H9 (cell line): ENCODE data around the gene ZMAT5. TPM values are rescaled to one million over a fixed set of nuclear protein-coding genes. Genes with fewer than 3 reads are reported as not detected.
A peak's percentile ranks its signal among the peaks of the same experiment; 100 is the strongest.

Source experiments
- DNase-seq: peaks from one replicate; pipeline ENCODE4 v3.0.0-alpha.2; 2017
- H2AFZ ChIP-seq: one replicate; pipeline ENCODE4 v1.6.1; 2013; ENCODE audit warnings: mild to moderate bottlenecking, low read length, control low read depth, moderate library complexity
- H2AK5ac ChIP-seq: 2 replicates; pipeline ENCODE4 v1.6.1; 2013; ENCODE audit warnings: low read length, control low read depth, mixed read lengths; ENCODE audit not compliant: insufficient read length
- H2BK120ac ChIP-seq: one replicate; pipeline ENCODE4 v1.6.1; 2013; ENCODE audit warnings: low read depth, mild to moderate bottlenecking, low read length, control low read depth, inconsistent platforms; ENCODE audit not compliant: poor library complexity, severe bottlenecking
- H2BK12ac ChIP-seq: 2 replicates; pipeline ENCODE4 v1.6.1; 2013; ENCODE audit warnings: low read length, control low read depth, mixed read lengths, low read depth; ENCODE audit not compliant: insufficient read length
- H2BK15ac ChIP-seq: 2 replicates; pipeline ENCODE4 v1.6.1; 2013; ENCODE audit warnings: low read depth, low read length, control low read depth
- H2BK20ac ChIP-seq: one replicate; pipeline ENCODE4 v1.6.1; 2013; ENCODE audit warnings: low read depth, mild to moderate bottlenecking, low read length, control low read depth, inconsistent platforms; ENCODE audit not compliant: poor library complexity, severe bottlenecking
- H2BK5ac ChIP-seq: 2 replicates; pipeline ENCODE4 v1.6.1; 2013; ENCODE audit warnings: low read length, control low read depth, mixed read lengths; ENCODE audit not compliant: insufficient read length
- H3K14ac ChIP-seq: 2 replicates; pipeline ENCODE4 v1.6.1; 2013; ENCODE audit warnings: low read length, control low read depth; ENCODE audit not compliant: insufficient read depth
- H3K18ac ChIP-seq: 2 replicates; pipeline ENCODE4 v1.6.1; 2013; ENCODE audit warnings: low read depth, mild to moderate bottlenecking, mixed read lengths, low read length, control low read depth; ENCODE audit not compliant: insufficient read length
- H3K23ac ChIP-seq: 2 replicates; pipeline ENCODE4 v1.6.1; 2013; ENCODE audit warnings: low read length, control low read depth, mixed read lengths, low read depth; ENCODE audit not compliant: insufficient read length
- H3K23me2 ChIP-seq: 2 replicates; pipeline ENCODE4 v1.6.1; 2013; ENCODE audit warnings: low read depth, mild to moderate bottlenecking, mixed read lengths, low read length, control low read depth; ENCODE audit not compliant: insufficient read length, poor library complexity, severe bottlenecking
- H3K27ac ChIP-seq: 2 replicates; pipeline ENCODE4 v1.5.1; 2013; ENCODE audit warnings: low read length, control low read depth, mixed read lengths, low read depth; ENCODE audit not compliant: insufficient read length
- H3K27me3 ChIP-seq: 2 replicates; pipeline ENCODE4 v1.6.1; 2013; ENCODE audit warnings: low read length, control low read depth, inconsistent platforms; ENCODE audit not compliant: insufficient read depth
- H3K4ac ChIP-seq: 2 replicates; pipeline ENCODE4 v1.6.1; 2013; ENCODE audit warnings: low read depth, mild to moderate bottlenecking, control low read depth, inconsistent platforms, low read length, moderate library complexity
- H3K4me1 ChIP-seq: 2 replicates; pipeline ENCODE4 v1.6.1; 2013; ENCODE audit warnings: low read length, control low read depth, inconsistent platforms; ENCODE audit not compliant: insufficient read depth
- H3K4me2 ChIP-seq: 2 replicates; pipeline ENCODE4 v1.6.1; 2013; ENCODE audit warnings: low read length, control low read depth, mixed read lengths; ENCODE audit not compliant: insufficient read length, insufficient read depth
- H3K56ac ChIP-seq: 2 replicates; pipeline ENCODE4 v1.6.1; 2013; ENCODE audit warnings: low read depth, mild to moderate bottlenecking, mixed read lengths, low read length, control low read depth; ENCODE audit not compliant: insufficient read length
- H3K79me1 ChIP-seq: 2 replicates; pipeline ENCODE4 v1.6.1; 2013; ENCODE audit warnings: low read depth, mild to moderate bottlenecking, moderate library complexity, low read length, control low read depth, inconsistent platforms; ENCODE audit not compliant: insufficient read depth, poor library complexity, severe bottlenecking
- H3K79me2 ChIP-seq: 2 replicates; pipeline ENCODE4 v1.6.1; 2013; ENCODE audit warnings: low read length, control low read depth, inconsistent platforms; ENCODE audit not compliant: insufficient read depth
- H3K9ac ChIP-seq: 2 replicates; pipeline ENCODE4 v1.6.1; 2013; ENCODE audit warnings: low read length, control low read depth, mixed read lengths; ENCODE audit not compliant: insufficient read length; ENCODE audit errors: extremely low read depth
- H3K9me3 ChIP-seq: one replicate; pipeline ENCODE4 v1.6.1; 2013; ENCODE audit warnings: low read depth, low read length, inconsistent platforms; ENCODE audit not compliant: control insufficient read depth
- H3T11ph ChIP-seq: one replicate; pipeline ENCODE4 v1.6.1; 2013; ENCODE audit warnings: mild to moderate bottlenecking, low read length, control low read depth, inconsistent platforms
- H4K20me1 ChIP-seq: one replicate; pipeline ENCODE4 v1.6.1; 2013; ENCODE audit not compliant: control insufficient read depth, insufficient read length, insufficient read depth
- H4K5ac ChIP-seq: 2 replicates; pipeline ENCODE4 v1.6.1; 2013; ENCODE audit warnings: low read depth, mild to moderate bottlenecking, mixed read lengths, low read length, control low read depth; ENCODE audit not compliant: insufficient read length
- H4K8ac ChIP-seq: replicated peaks from 2 replicates; pipeline ENCODE4 v1.6.1; 2013; ENCODE audit warnings: low read length, control low read depth, mixed read lengths, low read depth; ENCODE audit not compliant: insufficient read length
- H4K91ac ChIP-seq: 2 replicates; pipeline ENCODE4 v1.6.1; 2013; ENCODE audit warnings: low read depth, mild to moderate bottlenecking, moderate library complexity, mixed read lengths, low read length, control low read depth; ENCODE audit not compliant: insufficient read length
- H3K27ac Mint-ChIP-seq, 3 experiments: 2 replicates in 2 of 3; 3 replicates in 1 of 3; pipeline ENCODE4 v1.8.0; 2020 to 2021; ENCODE audit warnings: mixed read lengths in 3 of 3, mild to moderate bottlenecking in 1 of 3, moderate library complexity in 1 of 3
- H3K27me3 Mint-ChIP-seq: 2 replicates; pipeline ENCODE4 v1.8.0; 2021; ENCODE audit warnings: low read depth, mild to moderate bottlenecking, moderate library complexity, mixed read lengths
- H3K36me3 Mint-ChIP-seq, 3 experiments: 2 replicates in 2 of 3; 3 replicates in 1 of 3; pipeline ENCODE4 v1.8.0; 2020 to 2021; ENCODE audit warnings: low read depth in 3 of 3, mixed read lengths in 3 of 3; ENCODE audit not compliant: insufficient read depth in 1 of 3
- H3K4me1 Mint-ChIP-seq, 2 experiments: 2 replicates each; pipeline ENCODE4 v1.8.0; 2020; ENCODE audit warnings: mixed read lengths in 2 of 2
- H3K4me3 Mint-ChIP-seq, 2 experiments: 2 replicates in 1 of 2; 3 replicates in 1 of 2; pipeline ENCODE4 v1.8.0; 2020 to 2021; ENCODE audit warnings: mild to moderate bottlenecking in 2 of 2, mixed read lengths in 2 of 2, moderate library complexity in 1 of 2
- H3K9me3 Mint-ChIP-seq, 2 experiments: 2 replicates in 1 of 2; 3 replicates in 1 of 2; pipeline ENCODE4 v1.8.0; 2020; ENCODE audit warnings: mild to moderate bottlenecking in 2 of 2, mixed read lengths in 2 of 2, moderate library complexity in 1 of 2
- CTCF ChIP-seq: fragments of 200-600 bp; sonication (generic); conservative IDR thresholded peaks from 3 replicates; pipeline ENCODE4 v1.8.0; 2021; ENCODE audit warnings: antibody characterized with exemption, mild to moderate bottlenecking
- WGBS: extraction: QIAGEN DNeasy Blood & Tissue Kit; methylation state at CpG from one replicate; pipeline ENCODE4 v1.1.7; 2013; ENCODE audit warnings: missing lambda C conversion rate, low lambda C conversion rate, mixed read lengths; ENCODE audit not compliant: insufficient read length; ENCODE audit errors: extremely low coverage; 5-methylcytosine and 5-hydroxymethylcytosine counted together
- total RNA-seq: library from RNA; stranded (reverse); gene quantifications from 2 replicates; pipeline ENCODE4 v1.2.1, GENCODE V29; 2021

Gene ZMAT5
- total RNA-seq, 1 experiment from 2014 or later = 13.9 TPM

- Histone ChIP-seq H3K4me1 (no peaks in the 10 kb centered on the region), H3T11ph (no peak overlapping the region), H2AFZ (no peak overlapping the region), H4K5ac (no peak overlapping the region), H4K8ac (no peak overlapping the region), H3K27me3 (no peaks in the 10 kb centered on the region), H2BK5ac (no peak overlapping the region), H2BK12ac (no peak overlapping the region), H3K18ac (no peak overlapping the region), H2BK15ac (no peak overlapping the region), H3K9ac (no peak overlapping the region), H4K91ac (no peak overlapping the region), H3K23ac (no peak overlapping the region), H4K20me1 (no peaks in the 10 kb centered on the region), H2BK20ac (no peak overlapping the region), H3K4me2 (no peak overlapping the region), H3K79me1 (no peaks in the 10 kb centered on the region), H3K4ac (no peak overlapping the region), H2BK120ac (no peak overlapping the region), H2AK5ac (no peak overlapping the region), H3K9me3 (no peaks in the 10 kb centered on the region), H3K23me2 (no peaks in the 10 kb centered on the region), H3K14ac (no peak overlapping the region), H3K79me2 (no peaks in the 10 kb centered on the region), H3K56ac (no peak overlapping the region), H3K27ac (no peak overlapping the region)
- H3K9me3 Mint-ChIP-seq = no peaks in the 10 kb centered on the region
- no peak for TF ChIP-seq CTCF
- DNase-seq = no peak
- peaks cover 8 to 77% (median 66%) of the 10 kb centered on the region in 3 experiments; a peak in 6 of 7 replicates for H3K36me3 Mint-ChIP-seq
- peaks cover 0 to 11% of the 10 kb centered on the region in 2 experiments; a peak in 2 of 4 replicates for H3K4me1 Mint-ChIP-seq
- H3K27ac Mint-ChIP-seq = peak overlapping the region in 2 of 3 experiments; percentile 56 to 66; a peak in 2 of 7 replicates
- no peak overlapping the region for H3K4me3 Mint-ChIP-seq
- no CpG with 5 or more reads among the region's 2 CpGs for WGBS
- H3K27me3 Mint-ChIP-seq = peaks cover 2% of the 10 kb centered on the region; the same call in 1 of the 2 replicates
Measured at GRCh38 chr22:29816128-29816527, 49.3 kb upstream of the ZMAT5 start.
